Measurements from ENCODE around the gene PPFIBP1. TPM values are rescaled to one million over a fixed set of nuclear protein-coding genes. Genes with fewer than 3 reads are reported as not detected.

The PPFIBP1 gene
- total and polyA plus RNA-seq, 9 of the 15 experiments (the other 6 are each of a cell fraction or from before 2014, with no cell fraction given): 0.46 to 3.5 (median 1.8) TPM

GRCh38 chr12:27710592-27711316, 186.7 kb downstream of the PPFIBP1 start, which contains the start of gene MRPS35 (continued):
- TF ChIP-seq FOXJ2 (tag; IDR thresholded peaks at IDR 0.05) (peak; percentile 75; the same call in 1 of the 2 replicates), MEIS2 (IDR thresholded peaks at IDR 0.05; ENCODE audit: partially characterized antibody) (peak; percentile 20), ZNF764 (CRISPR knock-in tag; IDR thresholded peaks at IDR 0.05; ENCODE audit: low read depth) (no peak), CBX1 (IDR thresholded peaks at IDR 0.05; ENCODE audit: low read depth) (peak; percentile 90), REST (IDR thresholded peaks at IDR 0.05; ENCODE audit: borderline replicate concordance) (no peak), REST (CRISPR knock-in tag; IDR thresholded peaks at IDR 0.05; ENCODE audit: low read depth) (peak; percentile 56; the same call in 1 of the 2 replicates), MCM7 (IDR thresholded peaks at IDR 0.05) (no peak), ADNP (tag; IDR thresholded peaks at IDR 0.05) (no peak), ZNF12 (CRISPR knock-in tag; IDR thresholded peaks at IDR 0.05) (0 out of 2 replicates have a peak, but pooled peaks have one; percentile 58), SMAD4 (CRISPR knock-in tag; conservative IDR thresholded peaks at IDR 0.05) (peak; percentile 64; the same call in 1 of the 2 replicates), HMGN3 (IDR thresholded peaks at IDR 0.05; ENCODE audit: borderline replicate concordance, extremely low read depth, insufficient read length, low read depth, low read length) (peak; percentile 89), EHMT2 (IDR thresholded peaks at IDR 0.05) (peak; percentile 10; the same call in 1 of the 2 replicates)

All from K562 (cell line).